ENCODE data around the gene IGSF9B. TPM values are rescaled to one million over a fixed set of nuclear protein-coding genes. Genes with fewer than 3 reads are reported as not detected.

IGSF9B gene
- total and polyA plus RNA-seq, 2 of the 13 experiments (the other 11 are each of a cell fraction or from before 2014, with no cell fraction given): not detected

GRCh38 chr11:133895551-133895950 is 61.2 kb downstream of the IGSF9B start:
- in situ Hi-C loops (cut with HindIII; ENCODE audit: extremely low pct_ligation_motif_present, low pct_unique_long_range_greater_than_20kb) (no loop called here), intact Hi-C loops (cut with micrococcal nuclease; ENCODE audit: unreplicated experiment) (no loop called here)
- CTCF ChIA-PET (ENCODE audit: low intra/inter-chr PET ratio, low total read pairs): no interaction called here
- Histone ChIP-seq H2AFZ (ENCODE audit: low read length) (no peak overlapping the region), H3K79me2 (ENCODE audit: insufficient read depth, low read length) (no peaks in the 10 kb centered on the region), H4K20me1 (ENCODE audit: insufficient read depth, low read length) (no peaks in the 10 kb centered on the region), H3K27ac (ENCODE audit: extremely low read length, insufficient read depth, low read length) (no peak overlapping the region), H3K9ac (ENCODE audit: insufficient read depth, low read depth, low read length) (no peak overlapping the region), H3K36me3 (replicated peaks in 1 of 2; ENCODE audit: control insufficient read depth in 1 of 2, insufficient read depth in 2 of 2, low read length in 2 of 2) (no peaks in the 10 kb centered on the region), H3K4me2 (ENCODE audit: low read depth, low read length) (no peak overlapping the region), H3K9me3 (ENCODE audit: low read length) (no peaks in the 10 kb centered on the region), H3K4me3 (replicated peaks in 1 of 3; ENCODE audit: insufficient read depth in 1 of 3, low read depth in 2 of 3, low read length in 3 of 3) (no peak overlapping the region), H3K27me3 (ENCODE audit: control insufficient read depth in 1 of 2, insufficient read depth in 2 of 2, low read length in 2 of 2) (peaks cover 3 to 14% of the 10 kb centered on the region in 2 experiments; a peak in 3 of 5 replicates), H3K4me1 (ENCODE audit: insufficient read depth, low read length) (no peaks in the 10 kb centered on the region)
- FAIRE-seq: no peak
- no peak for DNase-seq (ENCODE audit: low spot score)
- no peak for TF ChIP-seq ATF6 (CRISPR knock-in tag; conservative IDR thresholded peaks at IDR 0.05)
- TF ChIP-seq IRF9 (CRISPR knock-in tag; IDR thresholded peaks at IDR 0.05; ENCODE audit: borderline replicate concordance): no peak
- TF ChIP-seq CCAR2 (optimal IDR thresholded peaks at IDR 0.05; ENCODE audit: low read depth, low read length): no peak
- TF ChIP-seq HNF4A (CRISPR knock-in tag; IDR thresholded peaks at IDR 0.05): no peak
- TF ChIP-seq MAF1 (CRISPR knock-in tag; IDR thresholded peaks at IDR 0.05; ENCODE audit: borderline replicate concordance): no peak
- no peak for TF ChIP-seq CHCHD3 (CRISPR knock-in tag; IDR thresholded peaks at IDR 0.05)
- TF ChIP-seq NKX3-1 (CRISPR knock-in tag; IDR thresholded peaks at IDR 0.05): no peak
- ATAC-seq: no peak
- POLR2A ChIA-PET: no interaction called here
- no TSS peak for BruUV-seq (replicated peaks)
- WGBS (ENCODE audit: low lambda C conversion rate): under 1% methylated on average over 8 of the region's 8 CpGs
